Hepatocyte (in vitro differentiated cells): Measurements from ENCODE around the gene CYTH1.

ENCODE experiments used
- EZH2phosphoT487 ChIP-seq: fragments of 200-600 bp; sonication (generic); IDR thresholded peaks from one replicate; pipeline ENCODE4 v1.6.1; 2018; ENCODE audit warnings: antibody characterized with exemption, mild to moderate bottlenecking, low read depth, moderate library complexity; ENCODE audit not compliant: unreplicated experiment, severe bottlenecking
- TF ChIP-seq, protein P1 (sequence below): fragments of 200-600 bp; sonication (generic); IDR thresholded peaks from 2 replicates; pipeline ENCODE4 v1.5.1; 2016; ENCODE audit warnings: antibody characterized with exemption, mild to moderate bottlenecking; ENCODE audit not compliant: poor library complexity

DNA sequence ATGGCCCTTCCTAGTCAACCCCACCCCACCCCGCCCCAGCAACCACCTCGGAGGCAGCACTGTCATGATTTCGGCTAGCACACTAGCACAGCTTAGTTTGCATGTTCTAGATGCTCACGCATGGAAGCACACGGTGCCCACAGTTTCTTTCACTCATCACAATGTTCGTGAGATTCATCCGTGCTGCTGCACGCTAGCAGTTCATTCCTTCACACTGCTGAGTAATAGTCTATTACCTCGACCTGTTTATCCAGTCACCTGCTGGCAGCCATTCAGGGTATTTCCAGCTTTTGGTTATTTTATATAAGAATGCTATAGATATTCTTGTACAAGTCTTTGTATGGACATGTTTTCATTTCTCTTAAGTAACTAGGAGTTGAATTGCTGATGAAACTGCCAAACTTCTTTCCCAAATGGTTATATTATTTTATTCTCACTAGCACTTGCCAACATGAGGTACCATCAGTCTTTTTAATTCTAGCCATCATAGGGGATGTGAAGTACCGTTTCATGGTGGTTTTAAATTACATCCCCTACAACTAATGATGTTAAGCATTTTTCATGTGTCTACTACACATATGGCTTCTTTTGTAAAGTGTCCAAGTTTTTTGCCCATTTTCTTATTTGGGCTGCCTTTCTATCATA, 75.7 kb downstream of the CYTH1 start:
- no peak for TF ChIP-seq EZH2phosphoT487
- TF ChIP-seq, protein P1, sequence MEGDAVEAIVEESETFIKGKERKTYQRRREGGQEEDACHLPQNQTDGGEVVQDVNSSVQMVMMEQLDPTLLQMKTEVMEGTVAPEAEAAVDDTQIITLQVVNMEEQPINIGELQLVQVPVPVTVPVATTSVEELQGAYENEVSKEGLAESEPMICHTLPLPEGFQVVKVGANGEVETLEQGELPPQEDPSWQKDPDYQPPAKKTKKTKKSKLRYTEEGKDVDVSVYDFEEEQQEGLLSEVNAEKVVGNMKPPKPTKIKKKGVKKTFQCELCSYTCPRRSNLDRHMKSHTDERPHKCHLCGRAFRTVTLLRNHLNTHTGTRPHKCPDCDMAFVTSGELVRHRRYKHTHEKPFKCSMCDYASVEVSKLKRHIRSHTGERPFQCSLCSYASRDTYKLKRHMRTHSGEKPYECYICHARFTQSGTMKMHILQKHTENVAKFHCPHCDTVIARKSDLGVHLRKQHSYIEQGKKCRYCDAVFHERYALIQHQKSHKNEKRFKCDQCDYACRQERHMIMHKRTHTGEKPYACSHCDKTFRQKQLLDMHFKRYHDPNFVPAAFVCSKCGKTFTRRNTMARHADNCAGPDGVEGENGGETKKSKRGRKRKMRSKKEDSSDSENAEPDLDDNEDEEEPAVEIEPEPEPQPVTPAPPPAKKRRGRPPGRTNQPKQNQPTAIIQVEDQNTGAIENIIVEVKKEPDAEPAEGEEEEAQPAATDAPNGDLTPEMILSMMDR, result no peak
